T-helper 2 cell (primary cell): ENCODE data around the gene SV2C.
A peak's percentile ranks its signal among the peaks of the same experiment; 100 is the strongest.
"Not testable (repeated sequence)": the region's sequence is repeated elsewhere in the genome, so short reads cannot be mapped to it uniquely, and the experiment has no call there.

Experiments
- DNase-seq, 5 experiments: peaks; one replicate each; pipeline versions ENCODE4 v3.0.0 to v3.0.0-alpha.2; 2012 to 2022

SV2C gene

GRCh38 chr5:76204713-76205112 is 121.5 kb downstream of the SV2C start:
- no peak for DNase-seq

- no peak for DNase-seq
These were observed 123.9 kb downstream of the SV2C start for GRCh38 chr5:76207120-76207519.

DNA sequence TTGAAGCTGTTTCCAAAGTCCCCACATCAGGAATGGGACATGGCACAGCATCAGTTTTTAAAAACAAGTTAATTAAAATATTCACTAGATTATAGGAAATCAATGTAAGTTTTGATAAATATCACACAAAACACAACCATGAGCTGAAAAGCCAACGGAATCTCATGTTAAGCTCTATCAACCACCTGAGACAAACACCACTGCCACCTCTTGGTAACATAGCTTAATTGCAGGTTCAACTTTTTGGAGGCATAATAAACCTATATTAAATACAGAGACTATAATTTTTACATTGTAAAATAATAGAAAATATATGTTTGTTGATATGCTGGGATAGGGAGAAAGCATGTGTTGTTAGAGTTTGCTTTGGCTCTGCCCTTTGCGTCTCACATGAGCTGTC is 126.1 kb downstream of the SV2C start:
- DNase-seq: peak in 1 of 5 experiments; percentile 5

GRCh38 chr5:76210946-76211345 is 127.8 kb downstream of the SV2C start:
- DNase-seq: no peak

GRCh38 chr5:76213858-76214257 is 130.7 kb downstream of the SV2C start:
- DNase-seq: no peak

DNA sequence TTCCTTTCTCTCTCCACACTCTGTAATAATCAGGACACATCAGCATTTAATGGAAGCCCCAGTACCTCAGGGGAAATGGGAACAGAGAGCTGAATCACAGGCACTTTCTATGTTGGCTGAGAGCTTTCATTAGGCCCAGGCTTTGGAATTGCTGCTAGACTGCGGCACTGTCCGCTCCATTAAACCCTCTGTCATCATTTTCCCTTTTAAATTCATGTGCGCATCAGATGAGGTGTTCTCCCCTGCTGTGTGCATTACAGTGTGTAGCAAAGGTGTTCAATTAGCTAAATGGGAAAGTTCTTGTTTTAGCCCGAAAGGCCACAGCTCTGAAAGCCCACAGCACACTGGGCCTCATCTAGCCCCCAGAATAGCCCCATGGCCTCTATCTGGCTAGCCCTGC is 133.6 kb downstream of the SV2C start:
- DNase-seq: no peak

DNA sequence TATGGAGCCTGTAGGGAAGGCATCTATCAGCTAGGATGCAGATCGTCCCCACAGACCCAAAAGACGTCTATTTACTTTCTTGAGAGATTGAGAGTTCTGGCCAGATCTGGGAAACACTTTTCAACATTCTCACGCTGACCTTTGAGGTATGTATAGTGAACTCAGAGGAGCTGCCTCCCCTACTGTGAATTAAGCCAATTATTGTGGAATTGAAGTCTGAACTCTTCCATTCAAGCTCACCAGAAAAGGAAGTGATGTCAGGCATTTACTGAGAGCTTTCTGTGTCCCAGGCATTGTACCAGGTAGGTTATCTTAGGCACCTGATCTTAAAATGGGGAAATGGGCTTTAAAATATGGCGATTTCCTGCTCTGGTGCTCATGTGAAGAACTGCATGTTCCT is 136.5 kb downstream of the SV2C start:
- DNase-seq: no peak

DNA sequence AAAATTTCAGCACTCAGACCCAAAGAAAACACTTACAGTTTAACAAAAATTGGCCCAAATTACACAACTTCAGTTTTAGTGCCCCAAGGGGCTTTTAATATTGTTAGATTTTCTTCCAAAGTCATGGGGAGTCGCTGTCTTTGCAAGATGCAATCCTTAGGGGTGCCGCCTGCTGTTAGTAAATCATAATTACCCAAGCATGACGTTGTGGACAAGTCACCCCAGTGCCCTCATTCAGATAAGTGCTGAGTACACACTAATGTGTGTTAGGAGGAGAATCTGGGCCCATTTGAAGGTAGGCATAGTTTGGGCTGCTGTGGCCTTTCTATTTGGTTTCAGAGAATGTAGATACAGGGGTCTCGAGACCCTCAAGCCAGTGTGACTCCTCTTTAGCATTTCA is 138.1 kb downstream of the SV2C start:
- DNase-seq: no peak

DNA sequence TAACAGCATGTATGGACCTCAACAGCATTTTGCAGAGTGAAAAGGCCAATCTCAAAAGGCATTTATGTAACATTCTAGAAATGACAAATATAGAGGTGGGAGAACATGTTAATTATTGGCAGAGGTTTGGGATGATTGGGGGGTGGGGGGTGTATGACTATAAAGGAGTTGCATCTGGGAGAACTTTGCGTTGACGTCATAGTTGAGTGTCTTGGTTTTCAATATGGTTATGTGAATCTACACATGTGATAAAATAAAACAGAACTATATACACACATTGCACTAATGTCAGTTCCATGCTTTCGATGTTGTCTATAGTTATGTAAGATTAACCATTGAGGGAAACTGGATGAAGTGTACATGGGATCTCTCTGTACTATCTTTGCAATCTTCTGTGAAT is 139.1 kb downstream of the SV2C start:
- no peak for DNase-seq

GRCh38 chr5:76223696-76224095 is 140.5 kb downstream of the SV2C start:
- DNase-seq: no peak

DNA sequence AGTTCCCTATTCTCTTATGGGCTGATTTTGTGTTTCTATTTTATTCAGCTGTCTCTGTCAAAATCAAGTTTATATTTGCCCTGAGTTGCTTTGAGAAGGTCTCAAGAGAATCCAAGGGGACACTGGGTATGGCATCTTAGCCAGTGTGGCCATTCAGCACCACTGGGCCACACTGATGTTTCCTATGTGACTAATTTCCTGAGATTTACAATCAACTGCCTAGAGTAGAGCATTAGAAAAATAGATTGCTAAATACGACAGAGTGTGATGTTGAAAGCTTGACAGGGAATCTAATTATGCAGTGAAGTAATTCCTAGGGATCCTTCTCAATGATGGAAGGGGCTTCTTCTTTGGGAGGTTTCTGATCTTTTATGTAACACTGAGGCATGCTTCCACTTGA is 141.7 kb downstream of the SV2C start:
- no peak for DNase-seq

GRCh38 chr5:76225336-76225735 is 142.2 kb downstream of the SV2C start:
- DNase-seq: peak in 1 of 5 experiments; percentile 6

GRCh38 chr5:76229900-76230299 is 146.7 kb downstream of the SV2C start:
- DNase-seq: no peak

DNA sequence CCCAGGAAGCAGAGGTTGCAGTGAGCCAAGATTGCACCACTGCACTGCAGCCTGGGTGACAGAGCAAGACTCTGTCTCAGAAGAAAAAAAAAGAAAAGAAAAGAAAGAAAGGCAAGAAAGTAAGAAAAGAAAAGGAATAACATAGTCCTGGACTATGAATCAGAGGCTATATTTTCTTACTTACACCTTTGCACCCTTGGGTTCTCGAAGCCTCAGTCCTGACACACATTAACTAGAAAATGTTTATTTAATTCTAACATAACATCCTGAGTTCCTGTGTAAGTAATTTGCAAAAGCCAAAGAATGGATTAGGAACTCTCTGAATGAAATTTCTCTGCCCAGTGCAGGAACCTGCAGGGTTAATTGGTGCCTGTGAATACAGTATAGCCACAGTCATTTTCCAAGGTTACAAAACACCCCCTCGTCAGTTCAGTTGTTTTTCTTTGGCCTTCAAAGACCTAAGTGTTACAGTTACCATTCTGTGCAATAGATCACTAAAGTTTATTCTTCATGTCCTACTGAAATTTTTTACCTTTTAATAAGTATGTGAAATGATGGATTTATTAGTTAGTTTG is 147.6 kb downstream of the SV2C start:
- no peak for DNase-seq

- DNase-seq: no peak
These were observed 151.5 kb downstream of the SV2C start for GRCh38 chr5:76234665-76235064.

DNA sequence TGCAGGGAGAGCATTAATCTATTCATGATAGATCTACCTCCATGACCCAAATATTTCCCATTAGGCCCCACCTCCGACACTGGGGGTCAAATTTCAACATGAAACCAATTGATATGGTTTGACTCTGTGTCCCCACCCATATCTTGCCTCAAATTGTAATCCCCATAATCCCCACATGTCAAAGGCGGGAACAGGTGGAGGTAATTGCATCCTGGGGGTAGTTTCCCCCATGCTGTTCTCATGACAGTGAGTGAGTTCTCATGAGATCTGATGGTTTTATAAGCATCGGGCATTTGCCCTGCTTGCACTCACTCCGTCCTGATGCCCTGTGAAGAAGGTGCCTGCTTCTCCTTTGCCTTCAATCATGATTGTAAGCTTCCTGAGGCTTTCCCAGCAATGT is 153.5 kb downstream of the SV2C start:
- DNase-seq: no peak

- DNase-seq: no peak
These were observed 157.2 kb downstream of the SV2C start for GRCh38 chr5:76240336-76240735.

GRCh38 chr5:76242155-76242554 is 159.0 kb downstream of the SV2C start:
- not testable (repeated sequence) for DNase-seq

DNA sequence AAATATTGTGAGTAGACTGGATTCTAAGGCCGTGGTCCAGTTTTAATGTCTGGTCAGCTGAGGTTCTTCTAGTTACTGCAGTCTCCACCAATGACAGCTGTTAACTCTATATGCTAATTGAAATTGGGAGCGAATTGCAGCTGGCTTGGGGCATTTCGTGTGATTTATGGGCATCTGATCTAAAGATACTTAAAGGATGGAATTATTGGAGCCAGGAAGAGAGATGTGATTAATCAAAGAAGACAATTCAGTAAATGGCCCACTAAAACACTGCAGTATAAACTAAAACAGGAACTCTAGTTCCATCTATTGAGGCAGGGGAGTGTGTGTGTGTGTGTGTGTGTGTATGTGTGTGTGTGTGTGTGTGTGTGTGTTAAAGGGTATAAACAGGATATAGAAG is 162.4 kb downstream of the SV2C start:
- no peak for DNase-seq

GRCh38 chr5:76249621-76250020 is 166.4 kb downstream of the SV2C start:
- no peak for DNase-seq

GRCh38 chr5:76250463-76250862 is 167.3 kb downstream of the SV2C start:
- DNase-seq: no peak

GRCh38 chr5:76251656-76252055 is 168.5 kb downstream of the SV2C start:
- DNase-seq: no peak

GRCh38 chr5:76252437-76252836 is 169.3 kb downstream of the SV2C start:
- no peak for DNase-seq

GRCh38 chr5:76256116-76256889 is 173.1 kb downstream of the SV2C start:
- DNase-seq: peak in 4 of 5 experiments; percentile 22 to 88 (median 38)
